Neural progenitor cell (in vitro differentiated cells): ENCODE measurements around the gene PCDH17. TPM values are rescaled to one million over a fixed set of nuclear protein-coding genes. Genes with fewer than 3 reads are reported as not detected.
A peak's percentile ranks its signal among the peaks of the same experiment; 100 is the strongest.

Source experiments
- DNase-seq: peaks from one replicate; pipeline ENCODE4 v3.0.0-alpha.2; 2016; ENCODE audit warnings: low spot score
- H2AFZ ChIP-seq: fragments of 200-600 bp; sonication (generic); replicated peaks from 2 replicates; pipeline ENCODE4 v1.6.1; 2016; ENCODE audit warnings: antibody characterized with exemption
- H3F3A ChIP-seq: fragments of 200-600 bp; sonication (generic); 2 replicates; pipeline ENCODE4 v1.6.1; 2016; ENCODE audit warnings: antibody characterized with exemption, low read depth
- H3K27ac ChIP-seq: fragments of 200-600 bp; sonication (generic); 2 replicates; pipeline ENCODE4 v1.5.1; 2016; ENCODE audit warnings: mild to moderate bottlenecking
- H3K27me3 ChIP-seq: fragments of 200-600 bp; sonication (generic); 2 replicates; pipeline ENCODE4 v1.6.1; 2016; ENCODE audit warnings: mild to moderate bottlenecking, moderate library complexity
- H3K36me3 ChIP-seq: fragments of 200-600 bp; sonication (generic); 2 replicates; pipeline ENCODE4 v1.5.1; 2016
- H3K4me1 ChIP-seq: fragments of 200-600 bp; sonication (generic); 2 replicates; pipeline ENCODE4 v1.6.1; 2016; ENCODE audit warnings: mixed run types
- H3K4me2 ChIP-seq: fragments of 200-600 bp; sonication (generic); 2 replicates; pipeline ENCODE4 v1.6.1; 2016
- H3K4me3 ChIP-seq: fragments of 200-600 bp; sonication (generic); 2 replicates; pipeline ENCODE4 v1.5.1; 2016
- H3K79me2 ChIP-seq: fragments of 200-600 bp; sonication (generic); 2 replicates; pipeline ENCODE4 v1.6.1; 2016; ENCODE audit warnings: low read depth
- H3K9ac ChIP-seq: fragments of 200-600 bp; sonication (generic); 2 replicates; pipeline ENCODE4 v1.6.1; 2016
- H3K9me3 ChIP-seq: fragments of 200-600 bp; sonication (generic); 2 replicates; pipeline ENCODE4 v1.5.1; 2016; ENCODE audit warnings: low read depth
- H4K20me1 ChIP-seq: fragments of 200-600 bp; sonication (generic); 2 replicates; pipeline ENCODE4 v1.6.1; 2016; ENCODE audit warnings: low read depth
- H3K27ac Mint-ChIP-seq: 3 replicates; pipeline ENCODE4 v1.8.0; 2021; ENCODE audit warnings: mixed read lengths
- H3K27me3 Mint-ChIP-seq: 2 replicates; pipeline ENCODE4 v1.8.0; 2022; ENCODE audit warnings: low read depth, mild to moderate bottlenecking, inconsistent platforms, moderate library complexity, mixed read lengths; ENCODE audit not compliant: insufficient read depth
- H3K36me3 Mint-ChIP-seq: 3 replicates; pipeline ENCODE4 v1.8.0; 2021; ENCODE audit warnings: mixed read lengths
- H3K4me1 Mint-ChIP-seq: 3 replicates; pipeline ENCODE4 v1.8.0; 2021; ENCODE audit warnings: mixed read lengths
- H3K4me3 Mint-ChIP-seq: 3 replicates; pipeline ENCODE4 v1.8.0; 2021; ENCODE audit warnings: mild to moderate bottlenecking, moderate library complexity, mixed read lengths
- H3K9me3 Mint-ChIP-seq: 3 replicates; pipeline ENCODE4 v1.8.0; 2020; ENCODE audit warnings: mixed read lengths
- EZH2 ChIP-seq: fragments of 200-600 bp; sonication (generic); IDR thresholded peaks from 2 replicates; pipeline ENCODE4 v1.6.1; 2017; ENCODE audit warnings: antibody characterized with exemption, mild to moderate bottlenecking, moderate library complexity
- EZH2phosphoT487 ChIP-seq: fragments of 200-600 bp; sonication (generic); IDR thresholded peaks from 2 replicates; pipeline ENCODE4 v1.6.1; 2017; ENCODE audit warnings: antibody characterized with exemption
- total RNA-seq: library from RNA; depleted of rRNA; stranded (reverse); fragments of >200 nt; gene quantifications from 2 replicates; pipeline ENCODE4 v1.2.3, GENCODE V29; 2015; ENCODE audit warnings: low replicate concordance
- TF ChIP-seq, protein P1 (sequence below): fragments of 200-600 bp; sonication (generic); IDR thresholded peaks from 2 replicates; pipeline ENCODE4 v1.5.1; 2017; ENCODE audit warnings: antibody characterized with exemption, mild to moderate bottlenecking

PCDH17 gene
- total RNA-seq, 1 donor from 2014 or later = 5.3 TPM

GRCh38 chr13:57680609-57681008 is 49.1 kb downstream of the PCDH17 start:
- DNase-seq = no peak
- H3K4me3 ChIP-seq = no peak overlapping the region
- Mint-ChIP-seq H3K27ac (no peak overlapping the region), H3K4me1 (no peaks in the 10 kb centered on the region), H3K9me3 (no peaks in the 10 kb centered on the region), H3K4me3 (no peak overlapping the region), H3K36me3 (no peaks in the 10 kb centered on the region), H3K27me3 (no peaks in the 10 kb centered on the region)
- H3K27ac ChIP-seq = no peak overlapping the region
- no peak overlapping the region for H2AFZ ChIP-seq
- H3K36me3 ChIP-seq = no peaks in the 10 kb centered on the region
- H3K4me2 ChIP-seq = no peak overlapping the region
- no peak overlapping the region for H3K9ac ChIP-seq
- H3F3A ChIP-seq = no peaks in the 10 kb centered on the region
- H3K4me1 ChIP-seq = peaks cover 5% of the 10 kb centered on the region
- H3K27me3 ChIP-seq = no peaks in the 10 kb centered on the region
- no peaks in the 10 kb centered on the region for H4K20me1 ChIP-seq
- H3K9me3 ChIP-seq = no peaks in the 10 kb centered on the region
- H3K79me2 ChIP-seq = no peaks in the 10 kb centered on the region
- TF ChIP-seq EZH2phosphoT487 (no peak), EZH2 (no peak)
- TF ChIP-seq, protein P1, sequence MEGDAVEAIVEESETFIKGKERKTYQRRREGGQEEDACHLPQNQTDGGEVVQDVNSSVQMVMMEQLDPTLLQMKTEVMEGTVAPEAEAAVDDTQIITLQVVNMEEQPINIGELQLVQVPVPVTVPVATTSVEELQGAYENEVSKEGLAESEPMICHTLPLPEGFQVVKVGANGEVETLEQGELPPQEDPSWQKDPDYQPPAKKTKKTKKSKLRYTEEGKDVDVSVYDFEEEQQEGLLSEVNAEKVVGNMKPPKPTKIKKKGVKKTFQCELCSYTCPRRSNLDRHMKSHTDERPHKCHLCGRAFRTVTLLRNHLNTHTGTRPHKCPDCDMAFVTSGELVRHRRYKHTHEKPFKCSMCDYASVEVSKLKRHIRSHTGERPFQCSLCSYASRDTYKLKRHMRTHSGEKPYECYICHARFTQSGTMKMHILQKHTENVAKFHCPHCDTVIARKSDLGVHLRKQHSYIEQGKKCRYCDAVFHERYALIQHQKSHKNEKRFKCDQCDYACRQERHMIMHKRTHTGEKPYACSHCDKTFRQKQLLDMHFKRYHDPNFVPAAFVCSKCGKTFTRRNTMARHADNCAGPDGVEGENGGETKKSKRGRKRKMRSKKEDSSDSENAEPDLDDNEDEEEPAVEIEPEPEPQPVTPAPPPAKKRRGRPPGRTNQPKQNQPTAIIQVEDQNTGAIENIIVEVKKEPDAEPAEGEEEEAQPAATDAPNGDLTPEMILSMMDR = no peak

DNA sequence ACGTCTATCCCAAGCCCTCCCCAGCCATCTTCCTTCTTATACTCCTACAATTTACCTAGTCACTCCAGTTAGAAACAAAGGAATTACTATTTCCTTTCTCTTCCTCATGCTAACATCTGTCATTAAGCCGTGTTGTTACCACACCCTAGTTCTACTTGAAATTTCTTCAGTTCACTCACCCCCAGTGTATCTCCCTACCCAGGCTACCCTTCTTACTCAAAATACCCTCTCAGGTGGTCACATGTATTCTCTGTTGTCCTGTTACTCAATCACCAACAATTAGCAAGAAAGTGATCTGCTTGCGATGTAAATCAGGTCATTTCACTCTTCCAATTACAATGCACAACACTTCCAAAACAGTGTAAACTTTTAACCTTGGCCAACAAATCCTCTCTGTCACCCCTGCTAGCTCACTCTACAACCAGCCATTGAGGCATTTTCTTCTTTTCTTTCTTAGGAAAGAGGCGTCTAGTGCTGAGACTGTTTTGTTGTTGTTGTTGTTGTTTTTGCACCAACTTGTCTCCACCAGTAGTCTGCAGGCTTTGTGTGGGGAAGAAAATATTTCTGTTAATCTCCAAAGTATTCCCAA is 50.7 kb downstream of the PCDH17 start:
- Mint-ChIP-seq H3K27me3 (no peaks in the 10 kb centered on the region), H3K4me3 (no peak overlapping the region), H3K4me1 (no peaks in the 10 kb centered on the region), H3K36me3 (no peaks in the 10 kb centered on the region), H3K27ac (no peak overlapping the region), H3K9me3 (no peaks in the 10 kb centered on the region)
- peak overlapping the region; percentile 56 for H2AFZ ChIP-seq
- H3K27me3 ChIP-seq = no peaks in the 10 kb centered on the region
- TF ChIP-seq, protein P1 = no peak
- no peak for TF ChIP-seq EZH2phosphoT487
- no peak for TF ChIP-seq EZH2
- DNase-seq = no peak
- no peak overlapping the region for H3K9ac ChIP-seq
- H4K20me1 ChIP-seq = no peaks in the 10 kb centered on the region
- no peak overlapping the region for H3K4me3 ChIP-seq
- H3K9me3 ChIP-seq = no peaks in the 10 kb centered on the region
- H3K27ac ChIP-seq = no peak overlapping the region
- H3F3A ChIP-seq = no peaks in the 10 kb centered on the region
- H3K4me1 ChIP-seq = peaks cover 5% of the 10 kb centered on the region
- H3K36me3 ChIP-seq = no peaks in the 10 kb centered on the region
- no peaks in the 10 kb centered on the region for H3K79me2 ChIP-seq
- H3K4me2 ChIP-seq = no peak overlapping the region

DNA sequence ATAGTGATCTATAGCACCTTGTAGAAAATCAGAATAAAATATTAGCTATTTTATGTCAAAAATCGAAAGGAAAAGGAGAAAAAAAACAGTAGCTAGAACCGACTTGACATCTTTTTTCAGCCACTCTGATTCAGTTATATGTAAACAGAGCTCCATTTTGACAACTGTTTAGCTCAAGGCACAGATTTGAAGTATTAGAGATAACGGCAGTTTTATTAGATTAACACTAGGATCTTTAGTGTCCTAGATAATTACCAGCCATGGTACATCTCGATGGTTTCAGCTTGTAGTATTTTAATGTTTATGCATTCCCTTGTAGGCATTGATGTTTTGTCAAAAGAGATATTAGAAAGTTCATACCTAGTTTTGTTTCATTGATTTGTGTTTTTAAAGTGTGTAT is 67.3 kb downstream of the PCDH17 start:
- Mint-ChIP-seq H3K27me3 (no peaks in the 10 kb centered on the region), H3K36me3 (no peaks in the 10 kb centered on the region), H3K4me1 (no peaks in the 10 kb centered on the region), H3K9me3 (no peaks in the 10 kb centered on the region), H3K27ac (no peak overlapping the region), H3K4me3 (no peak overlapping the region)
- Histone ChIP-seq H3K4me2 (no peak overlapping the region), H3K27ac (no peak overlapping the region), H3K9me3 (no peaks in the 10 kb centered on the region), H3K79me2 (no peaks in the 10 kb centered on the region), H3F3A (no peaks in the 10 kb centered on the region), H4K20me1 (no peaks in the 10 kb centered on the region), H3K4me3 (no peak overlapping the region), H3K9ac (no peak overlapping the region), H3K4me1 (no peaks in the 10 kb centered on the region), H2AFZ (no peak overlapping the region), H3K36me3 (no peaks in the 10 kb centered on the region), H3K27me3 (no peaks in the 10 kb centered on the region)
- DNase-seq = no peak
- TF ChIP-seq EZH2phosphoT487 (no peak), EZH2 (no peak)
- TF ChIP-seq, protein P1 = no peak
